Measurements from ENCODE around the gene PSME1.

DNA sequence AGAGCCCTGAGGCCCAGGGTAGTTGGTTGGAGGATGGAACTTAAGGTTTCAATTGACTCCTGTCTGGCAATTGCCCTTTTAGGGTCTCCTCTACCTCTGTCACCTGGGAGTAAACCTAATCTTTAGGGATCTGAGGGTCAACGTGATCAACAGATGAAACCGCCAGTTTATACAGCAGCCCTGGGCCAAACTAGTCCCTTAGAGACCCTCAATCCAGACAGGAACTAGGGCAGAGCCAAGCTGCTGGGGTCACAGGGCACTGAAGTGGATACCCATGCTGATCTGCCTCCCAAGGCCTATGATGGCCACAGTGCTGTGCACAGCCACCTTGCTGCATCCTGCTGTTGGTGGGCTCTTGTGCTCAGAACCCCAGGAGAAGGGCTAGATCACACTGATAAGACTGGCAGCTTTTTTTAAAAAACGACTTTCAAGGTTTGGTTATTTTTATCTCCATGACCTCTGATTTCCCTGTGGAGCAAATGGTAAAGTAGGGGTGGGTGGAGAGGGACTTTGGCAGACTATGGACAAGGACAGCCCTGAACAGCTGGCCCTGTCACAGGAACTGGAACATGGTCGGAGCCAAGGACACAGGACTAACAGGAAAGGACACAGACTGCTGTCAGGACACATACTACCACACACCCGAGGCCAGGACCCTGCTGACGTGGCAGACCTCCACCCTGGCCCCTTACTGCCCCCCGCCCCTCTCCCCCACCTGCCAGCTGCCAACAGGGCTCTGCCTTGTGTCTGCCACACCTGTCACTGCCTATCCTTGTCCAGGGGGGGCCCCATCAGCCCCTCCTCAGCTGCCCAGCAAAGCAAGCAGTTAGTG is 5.1 kb upstream of the PSME1 start:
- TF ChIP-seq ZBTB21 (CRISPR knock-in tag; IDR thresholded peaks at IDR 0.05; ENCODE audit: borderline replicate concordance), result no peak
- TF ChIP-seq, protein P1, sequence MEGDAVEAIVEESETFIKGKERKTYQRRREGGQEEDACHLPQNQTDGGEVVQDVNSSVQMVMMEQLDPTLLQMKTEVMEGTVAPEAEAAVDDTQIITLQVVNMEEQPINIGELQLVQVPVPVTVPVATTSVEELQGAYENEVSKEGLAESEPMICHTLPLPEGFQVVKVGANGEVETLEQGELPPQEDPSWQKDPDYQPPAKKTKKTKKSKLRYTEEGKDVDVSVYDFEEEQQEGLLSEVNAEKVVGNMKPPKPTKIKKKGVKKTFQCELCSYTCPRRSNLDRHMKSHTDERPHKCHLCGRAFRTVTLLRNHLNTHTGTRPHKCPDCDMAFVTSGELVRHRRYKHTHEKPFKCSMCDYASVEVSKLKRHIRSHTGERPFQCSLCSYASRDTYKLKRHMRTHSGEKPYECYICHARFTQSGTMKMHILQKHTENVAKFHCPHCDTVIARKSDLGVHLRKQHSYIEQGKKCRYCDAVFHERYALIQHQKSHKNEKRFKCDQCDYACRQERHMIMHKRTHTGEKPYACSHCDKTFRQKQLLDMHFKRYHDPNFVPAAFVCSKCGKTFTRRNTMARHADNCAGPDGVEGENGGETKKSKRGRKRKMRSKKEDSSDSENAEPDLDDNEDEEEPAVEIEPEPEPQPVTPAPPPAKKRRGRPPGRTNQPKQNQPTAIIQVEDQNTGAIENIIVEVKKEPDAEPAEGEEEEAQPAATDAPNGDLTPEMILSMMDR (IDR thresholded peaks at IDR 0.05), result no peak
- TF ChIP-seq NFATC4 (CRISPR knock-in tag; IDR thresholded peaks at IDR 0.05), result no peak
- TF ChIP-seq, protein P2, sequence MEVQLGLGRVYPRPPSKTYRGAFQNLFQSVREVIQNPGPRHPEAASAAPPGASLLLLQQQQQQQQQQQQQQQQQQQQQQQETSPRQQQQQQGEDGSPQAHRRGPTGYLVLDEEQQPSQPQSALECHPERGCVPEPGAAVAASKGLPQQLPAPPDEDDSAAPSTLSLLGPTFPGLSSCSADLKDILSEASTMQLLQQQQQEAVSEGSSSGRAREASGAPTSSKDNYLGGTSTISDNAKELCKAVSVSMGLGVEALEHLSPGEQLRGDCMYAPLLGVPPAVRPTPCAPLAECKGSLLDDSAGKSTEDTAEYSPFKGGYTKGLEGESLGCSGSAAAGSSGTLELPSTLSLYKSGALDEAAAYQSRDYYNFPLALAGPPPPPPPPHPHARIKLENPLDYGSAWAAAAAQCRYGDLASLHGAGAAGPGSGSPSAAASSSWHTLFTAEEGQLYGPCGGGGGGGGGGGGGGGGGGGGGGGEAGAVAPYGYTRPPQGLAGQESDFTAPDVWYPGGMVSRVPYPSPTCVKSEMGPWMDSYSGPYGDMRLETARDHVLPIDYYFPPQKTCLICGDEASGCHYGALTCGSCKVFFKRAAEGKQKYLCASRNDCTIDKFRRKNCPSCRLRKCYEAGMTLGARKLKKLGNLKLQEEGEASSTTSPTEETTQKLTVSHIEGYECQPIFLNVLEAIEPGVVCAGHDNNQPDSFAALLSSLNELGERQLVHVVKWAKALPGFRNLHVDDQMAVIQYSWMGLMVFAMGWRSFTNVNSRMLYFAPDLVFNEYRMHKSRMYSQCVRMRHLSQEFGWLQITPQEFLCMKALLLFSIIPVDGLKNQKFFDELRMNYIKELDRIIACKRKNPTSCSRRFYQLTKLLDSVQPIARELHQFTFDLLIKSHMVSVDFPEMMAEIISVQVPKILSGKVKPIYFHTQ (CRISPR knock-in tag; IDR thresholded peaks at IDR 0.05), result no peak
- no peak for TF ChIP-seq JUN (CRISPR knock-in tag; IDR thresholded peaks at IDR 0.05)
- no peak for TF ChIP-seq SP1 (CRISPR knock-in tag; conservative IDR thresholded peaks at IDR 0.05)
- TF ChIP-seq, protein P3, sequence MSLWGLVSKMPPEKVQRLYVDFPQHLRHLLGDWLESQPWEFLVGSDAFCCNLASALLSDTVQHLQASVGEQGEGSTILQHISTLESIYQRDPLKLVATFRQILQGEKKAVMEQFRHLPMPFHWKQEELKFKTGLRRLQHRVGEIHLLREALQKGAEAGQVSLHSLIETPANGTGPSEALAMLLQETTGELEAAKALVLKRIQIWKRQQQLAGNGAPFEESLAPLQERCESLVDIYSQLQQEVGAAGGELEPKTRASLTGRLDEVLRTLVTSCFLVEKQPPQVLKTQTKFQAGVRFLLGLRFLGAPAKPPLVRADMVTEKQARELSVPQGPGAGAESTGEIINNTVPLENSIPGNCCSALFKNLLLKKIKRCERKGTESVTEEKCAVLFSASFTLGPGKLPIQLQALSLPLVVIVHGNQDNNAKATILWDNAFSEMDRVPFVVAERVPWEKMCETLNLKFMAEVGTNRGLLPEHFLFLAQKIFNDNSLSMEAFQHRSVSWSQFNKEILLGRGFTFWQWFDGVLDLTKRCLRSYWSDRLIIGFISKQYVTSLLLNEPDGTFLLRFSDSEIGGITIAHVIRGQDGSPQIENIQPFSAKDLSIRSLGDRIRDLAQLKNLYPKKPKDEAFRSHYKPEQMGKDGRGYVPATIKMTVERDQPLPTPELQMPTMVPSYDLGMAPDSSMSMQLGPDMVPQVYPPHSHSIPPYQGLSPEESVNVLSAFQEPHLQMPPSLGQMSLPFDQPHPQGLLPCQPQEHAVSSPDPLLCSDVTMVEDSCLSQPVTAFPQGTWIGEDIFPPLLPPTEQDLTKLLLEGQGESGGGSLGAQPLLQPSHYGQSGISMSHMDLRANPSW (CRISPR knock-in tag; conservative IDR thresholded peaks at IDR 0.05; ENCODE audit: low read depth), result no peak
- no peak for TF ChIP-seq OVOL2 (CRISPR knock-in tag; IDR thresholded peaks at IDR 0.05; ENCODE audit: borderline replicate concordance)
- TF ChIP-seq, protein P4, sequence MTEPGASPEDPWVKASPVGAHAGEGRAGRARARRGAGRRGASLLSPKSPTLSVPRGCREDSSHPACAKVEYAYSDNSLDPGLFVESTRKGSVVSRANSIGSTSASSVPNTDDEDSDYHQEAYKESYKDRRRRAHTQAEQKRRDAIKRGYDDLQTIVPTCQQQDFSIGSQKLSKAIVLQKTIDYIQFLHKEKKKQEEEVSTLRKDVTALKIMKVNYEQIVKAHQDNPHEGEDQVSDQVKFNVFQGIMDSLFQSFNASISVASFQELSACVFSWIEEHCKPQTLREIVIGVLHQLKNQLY (CRISPR knock-in tag; IDR thresholded peaks at IDR 0.05), result no peak
- TF ChIP-seq, protein P5, sequence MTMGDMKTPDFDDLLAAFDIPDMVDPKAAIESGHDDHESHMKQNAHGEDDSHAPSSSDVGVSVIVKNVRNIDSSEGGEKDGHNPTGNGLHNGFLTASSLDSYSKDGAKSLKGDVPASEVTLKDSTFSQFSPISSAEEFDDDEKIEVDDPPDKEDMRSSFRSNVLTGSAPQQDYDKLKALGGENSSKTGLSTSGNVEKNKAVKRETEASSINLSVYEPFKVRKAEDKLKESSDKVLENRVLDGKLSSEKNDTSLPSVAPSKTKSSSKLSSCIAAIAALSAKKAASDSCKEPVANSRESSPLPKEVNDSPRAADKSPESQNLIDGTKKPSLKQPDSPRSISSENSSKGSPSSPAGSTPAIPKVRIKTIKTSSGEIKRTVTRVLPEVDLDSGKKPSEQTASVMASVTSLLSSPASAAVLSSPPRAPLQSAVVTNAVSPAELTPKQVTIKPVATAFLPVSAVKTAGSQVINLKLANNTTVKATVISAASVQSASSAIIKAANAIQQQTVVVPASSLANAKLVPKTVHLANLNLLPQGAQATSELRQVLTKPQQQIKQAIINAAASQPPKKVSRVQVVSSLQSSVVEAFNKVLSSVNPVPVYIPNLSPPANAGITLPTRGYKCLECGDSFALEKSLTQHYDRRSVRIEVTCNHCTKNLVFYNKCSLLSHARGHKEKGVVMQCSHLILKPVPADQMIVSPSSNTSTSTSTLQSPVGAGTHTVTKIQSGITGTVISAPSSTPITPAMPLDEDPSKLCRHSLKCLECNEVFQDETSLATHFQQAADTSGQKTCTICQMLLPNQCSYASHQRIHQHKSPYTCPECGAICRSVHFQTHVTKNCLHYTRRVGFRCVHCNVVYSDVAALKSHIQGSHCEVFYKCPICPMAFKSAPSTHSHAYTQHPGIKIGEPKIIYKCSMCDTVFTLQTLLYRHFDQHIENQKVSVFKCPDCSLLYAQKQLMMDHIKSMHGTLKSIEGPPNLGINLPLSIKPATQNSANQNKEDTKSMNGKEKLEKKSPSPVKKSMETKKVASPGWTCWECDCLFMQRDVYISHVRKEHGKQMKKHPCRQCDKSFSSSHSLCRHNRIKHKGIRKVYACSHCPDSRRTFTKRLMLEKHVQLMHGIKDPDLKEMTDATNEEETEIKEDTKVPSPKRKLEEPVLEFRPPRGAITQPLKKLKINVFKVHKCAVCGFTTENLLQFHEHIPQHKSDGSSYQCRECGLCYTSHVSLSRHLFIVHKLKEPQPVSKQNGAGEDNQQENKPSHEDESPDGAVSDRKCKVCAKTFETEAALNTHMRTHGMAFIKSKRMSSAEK (CRISPR knock-in tag; IDR thresholded peaks at IDR 0.05; ENCODE audit: borderline replicate concordance), result no peak
- TF ChIP-seq, protein P6, sequence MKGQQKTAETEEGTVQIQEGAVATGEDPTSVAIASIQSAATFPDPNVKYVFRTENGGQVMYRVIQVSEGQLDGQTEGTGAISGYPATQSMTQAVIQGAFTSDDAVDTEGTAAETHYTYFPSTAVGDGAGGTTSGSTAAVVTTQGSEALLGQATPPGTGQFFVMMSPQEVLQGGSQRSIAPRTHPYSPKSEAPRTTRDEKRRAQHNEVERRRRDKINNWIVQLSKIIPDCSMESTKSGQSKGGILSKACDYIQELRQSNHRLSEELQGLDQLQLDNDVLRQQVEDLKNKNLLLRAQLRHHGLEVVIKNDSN (CRISPR knock-in tag; IDR thresholded peaks at IDR 0.05), result no peak

All from WTC11 (cell line).